ENCODE results near the gene TMEM42.

Gene TMEM42

DNA sequence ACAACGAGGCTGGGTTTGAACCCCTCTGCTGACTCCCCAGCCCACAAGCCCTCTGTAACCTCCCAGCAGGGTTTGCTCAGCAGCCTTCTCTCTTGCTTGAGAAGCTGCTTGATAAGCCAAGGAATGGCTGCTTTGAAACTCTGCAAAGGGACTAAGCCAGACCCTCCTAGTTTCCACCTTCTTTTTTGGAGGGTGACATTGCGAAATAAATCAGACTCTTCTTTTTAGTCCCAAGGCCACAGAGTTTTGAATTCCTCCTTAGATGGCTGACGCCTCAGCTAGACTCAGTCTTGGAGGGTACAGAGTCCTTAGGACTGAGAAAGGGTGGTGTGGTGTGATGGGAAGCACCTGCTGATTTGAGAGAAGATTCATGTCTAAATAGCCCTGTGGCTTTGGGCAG lies 13.9 kb downstream of the TMEM42 start:
- DNase-seq: no peak

DNA sequence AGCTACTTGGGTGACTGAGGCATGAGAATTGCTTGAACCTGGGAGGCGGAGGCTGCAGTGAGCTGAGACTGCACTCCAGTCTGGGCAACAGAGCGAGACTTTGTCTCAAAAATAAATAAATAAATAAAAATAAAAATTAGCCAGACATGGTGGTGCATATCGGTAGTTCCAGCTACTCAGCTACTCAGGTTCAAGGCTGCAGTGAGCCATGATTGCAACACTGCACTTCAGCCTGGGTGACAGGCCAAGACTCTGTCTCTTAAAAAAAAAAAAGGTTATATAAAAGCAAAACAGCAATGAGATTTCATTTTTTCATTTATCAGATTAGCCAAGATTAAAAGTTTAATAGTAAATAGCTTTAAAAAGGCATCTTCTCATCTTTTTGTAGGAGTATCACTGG lies 15.6 kb downstream of the TMEM42 start:
- DNase-seq: no peak

DNA sequence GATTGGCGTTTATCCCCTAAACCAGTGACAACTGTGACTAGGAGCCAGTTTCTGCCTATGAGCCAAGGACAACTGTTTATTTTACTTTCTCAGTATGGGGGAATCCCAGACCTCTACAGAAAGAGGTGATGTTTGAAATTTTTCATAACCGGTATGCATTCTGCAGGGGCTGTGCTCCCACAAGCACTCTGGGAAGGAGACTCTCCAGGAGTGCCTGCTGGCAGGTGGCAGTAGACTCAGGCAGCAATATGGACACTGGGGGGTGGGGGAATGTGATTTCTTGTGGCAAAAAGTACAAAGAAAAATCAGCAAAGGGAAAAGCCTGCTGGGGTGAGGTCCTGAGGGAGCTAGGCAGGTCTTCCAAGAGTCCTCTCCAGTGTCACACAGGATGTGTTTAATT lies 18.6 kb downstream of the TMEM42 start:
- DNase-seq: no peak

DNA sequence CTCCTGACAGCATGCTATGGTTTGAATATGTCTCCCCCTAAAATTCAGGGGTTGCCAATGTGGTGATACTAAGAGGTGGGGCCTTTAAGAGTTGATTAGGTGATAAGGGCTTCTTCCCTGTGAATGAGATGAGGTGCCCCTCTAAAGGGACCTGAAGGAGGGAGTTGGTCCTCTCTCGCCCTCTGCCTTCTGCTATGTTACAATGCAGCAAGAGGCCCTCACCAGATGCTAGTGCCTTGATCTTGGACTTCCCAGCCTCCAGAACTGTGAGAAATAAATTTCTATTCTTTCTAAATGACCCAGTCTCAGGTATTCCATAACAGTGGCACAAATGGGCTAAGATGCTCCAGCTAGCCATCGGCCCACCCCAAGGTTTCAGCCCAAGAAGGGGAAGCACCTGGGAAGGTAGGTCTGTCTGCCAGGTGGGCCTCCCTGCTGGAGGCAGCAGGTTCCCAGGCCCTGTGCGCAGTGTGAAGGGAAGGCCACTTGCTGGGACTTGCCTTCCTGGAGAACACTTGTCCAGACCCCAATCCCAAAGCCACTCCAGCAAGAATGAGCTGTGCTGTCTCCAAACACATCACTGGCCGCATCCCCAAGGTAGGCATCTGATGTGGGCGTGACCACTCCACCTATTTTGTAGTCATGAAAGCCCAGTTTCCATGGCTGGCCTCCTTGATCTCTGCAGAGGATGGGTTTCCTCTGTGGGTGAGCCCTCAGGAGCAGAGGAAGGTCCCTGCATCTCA lies 21.7 kb downstream of the TMEM42 start:
- no peak for DNase-seq

DNA sequence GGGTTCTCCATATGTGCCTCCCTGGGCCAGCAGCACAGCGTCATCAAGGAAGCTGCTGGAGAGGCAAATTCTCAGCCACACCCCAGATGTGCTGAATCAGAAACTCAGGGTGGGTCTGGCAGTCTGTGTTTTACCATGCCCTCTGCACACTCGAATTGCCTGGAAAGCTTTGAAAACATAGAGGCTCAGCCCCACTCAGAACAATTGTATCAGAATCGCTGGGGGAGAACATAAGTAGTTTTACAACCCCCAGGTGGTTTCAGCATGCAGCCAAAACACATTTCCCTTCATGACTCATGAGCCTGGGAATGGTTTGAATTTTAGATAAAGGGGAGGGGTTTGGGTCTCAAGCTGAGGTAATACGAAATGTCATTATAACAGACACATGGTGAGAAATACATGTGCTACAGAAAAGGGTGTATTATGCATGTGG lies 22.3 kb downstream of the TMEM42 start:
- no peak for DNase-seq

DNA sequence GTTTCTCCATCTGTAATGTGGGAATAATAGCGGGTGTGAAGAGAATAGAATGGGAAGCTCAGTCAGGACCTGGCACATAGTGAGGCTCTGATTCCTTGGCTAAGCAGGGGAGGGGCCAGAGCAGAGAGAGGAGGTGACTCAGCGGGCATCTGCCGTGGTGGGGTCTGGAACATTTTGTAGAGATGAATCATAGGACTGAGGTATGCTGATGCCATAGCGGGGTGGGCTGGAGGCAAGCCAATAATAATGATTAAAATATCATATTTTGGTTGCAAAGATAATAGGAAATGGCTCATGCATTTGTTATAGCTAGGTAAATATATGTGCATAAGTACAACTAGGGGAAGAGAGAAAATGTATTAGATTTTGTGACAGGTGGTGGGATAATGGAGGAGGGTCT lies 23.9 kb downstream of the TMEM42 start:
- no peak for DNase-seq

DNA sequence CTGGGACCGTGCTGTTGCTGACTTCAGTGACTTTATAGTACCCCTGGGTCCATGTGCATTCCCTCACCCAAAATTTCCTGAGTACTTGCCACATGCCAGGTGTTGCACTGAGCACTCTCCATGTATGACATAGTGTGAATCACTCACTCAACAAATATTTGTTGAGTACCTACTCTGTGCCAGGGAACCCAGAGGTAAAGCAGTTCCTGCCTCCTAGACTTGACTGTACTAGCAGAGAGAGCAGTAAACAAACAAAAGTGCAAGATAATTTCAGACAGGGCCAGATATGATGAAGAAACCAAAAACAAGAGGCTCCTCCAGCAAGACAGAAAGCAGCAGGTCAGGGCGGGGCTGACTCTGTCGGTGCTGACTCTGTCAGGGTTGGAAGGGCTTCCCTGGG lies 24.8 kb downstream of the TMEM42 start:
- DNase-seq: no peak

DNA sequence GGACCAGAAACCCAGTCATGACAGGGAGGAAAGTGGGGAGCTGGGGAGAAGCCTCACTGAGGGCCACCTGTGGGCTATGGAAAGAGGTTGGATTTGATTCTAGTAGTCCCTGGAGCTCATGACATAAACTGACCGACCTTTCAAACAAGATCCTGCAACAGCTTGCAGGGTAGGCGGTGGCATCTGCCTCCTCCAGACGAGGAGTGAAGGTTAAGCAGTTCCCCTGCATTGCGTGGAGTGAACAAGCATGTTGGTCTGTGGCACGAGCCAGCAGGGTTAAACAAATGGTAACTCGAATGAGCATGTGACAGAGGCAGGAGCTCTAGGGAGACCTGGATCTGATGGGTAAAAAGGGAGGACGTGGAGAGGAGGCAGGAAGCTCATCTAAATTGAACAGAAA lies 25.4 kb downstream of the TMEM42 start:
- no peak for DNase-seq

DNA sequence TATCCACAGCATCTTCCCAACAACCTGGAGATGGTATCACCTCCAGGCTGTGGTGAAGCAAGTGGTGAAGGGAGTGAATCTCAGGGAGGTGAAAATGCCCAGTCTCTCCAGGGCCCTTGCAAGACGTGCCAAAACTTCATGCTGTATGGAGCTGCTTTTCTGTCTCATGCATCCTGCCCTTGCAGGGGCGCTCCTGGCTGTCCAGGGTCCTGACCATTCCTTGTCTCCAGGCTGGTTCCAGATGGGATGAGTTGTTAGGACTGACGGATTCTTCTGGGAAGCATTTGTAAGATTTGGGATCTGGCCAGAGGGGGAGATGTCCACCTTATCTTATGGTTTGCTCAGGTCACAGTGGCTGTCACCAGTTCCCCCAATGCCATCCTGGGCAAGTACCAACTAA lies 28.5 kb downstream of the TMEM42 start:
- DNase-seq: no peak

DNA sequence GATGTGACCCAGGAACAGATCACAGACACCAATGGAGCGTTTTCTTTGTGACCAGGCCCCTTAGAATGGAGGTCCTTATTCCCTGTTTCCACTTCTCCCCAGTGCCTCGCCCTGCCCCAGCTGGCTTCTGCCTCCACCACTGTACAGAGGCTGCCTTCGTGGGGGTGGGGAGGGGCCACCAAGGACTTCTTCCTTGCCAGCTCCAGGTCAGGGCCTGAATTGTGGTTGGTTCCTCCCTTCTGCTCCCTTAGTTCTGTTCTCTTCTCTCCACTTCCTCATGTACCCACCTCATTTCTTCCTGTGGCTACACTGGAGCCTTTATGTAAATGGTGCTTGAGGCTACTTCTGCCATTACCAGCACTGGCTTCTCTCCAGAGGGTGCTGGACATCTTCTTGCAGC lies 29.1 kb downstream of the TMEM42 start:
- DNase-seq: no peak

DNA sequence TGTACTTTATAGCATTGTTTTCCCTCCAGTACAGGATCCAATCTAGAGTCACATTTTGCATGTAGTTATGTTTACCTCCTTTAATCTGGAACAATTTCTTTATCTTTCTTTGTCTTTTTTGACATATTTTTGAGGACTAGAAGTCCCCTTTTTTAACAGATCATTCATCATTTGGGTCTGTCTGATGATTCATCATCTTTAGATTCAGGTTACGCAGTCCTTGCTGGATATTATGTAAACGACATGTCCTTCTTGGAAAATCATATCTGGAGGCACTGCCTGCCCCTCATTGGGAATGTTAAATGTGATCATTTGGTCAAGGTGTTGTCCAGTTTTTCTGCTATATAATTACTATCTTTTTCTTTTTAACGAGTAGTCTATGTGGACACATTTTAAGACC lies 31.0 kb downstream of the TMEM42 start:
- DNase-seq: no peak

DNA sequence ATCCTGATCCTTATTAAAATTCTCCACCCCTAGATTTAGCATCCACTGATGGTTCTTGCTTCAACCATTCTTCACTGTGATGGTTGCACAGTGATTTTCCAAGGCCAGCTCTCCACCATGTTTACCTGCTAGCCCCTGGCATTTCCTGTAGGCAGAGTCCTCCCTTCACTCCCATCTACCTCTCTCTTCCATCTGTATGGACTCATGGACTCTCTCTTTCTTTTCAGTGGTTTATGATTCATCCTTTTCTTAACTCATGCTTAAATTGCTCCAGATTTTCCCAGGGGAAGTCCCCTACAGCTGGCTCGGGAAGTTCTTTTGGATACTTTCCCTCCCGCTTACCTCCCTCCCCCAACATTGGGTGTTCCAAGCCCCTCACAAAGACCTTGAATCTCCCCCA lies 31.4 kb downstream of the TMEM42 start:
- DNase-seq: no peak

DNA sequence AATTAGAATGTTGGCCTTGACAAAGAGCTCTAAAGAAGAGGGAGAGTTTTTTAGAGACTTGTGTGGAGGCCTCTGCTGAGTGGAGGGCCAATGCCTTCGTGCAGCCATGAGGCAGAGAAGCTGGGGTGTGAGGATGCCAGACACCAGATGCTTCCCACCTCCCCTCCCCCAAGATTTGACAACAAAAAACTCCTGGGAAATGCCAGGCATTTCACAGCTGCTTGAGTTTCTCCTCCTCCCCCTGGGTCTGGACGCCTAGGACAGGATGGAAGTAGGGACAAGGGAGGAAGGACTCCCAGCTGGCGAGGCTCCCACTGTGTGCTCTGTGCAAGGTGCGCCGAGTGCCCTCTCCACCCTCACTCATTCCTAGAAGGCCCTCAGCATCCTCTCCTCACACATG lies 32.8 kb downstream of the TMEM42 start:
- DNase-seq: no peak

DNA sequence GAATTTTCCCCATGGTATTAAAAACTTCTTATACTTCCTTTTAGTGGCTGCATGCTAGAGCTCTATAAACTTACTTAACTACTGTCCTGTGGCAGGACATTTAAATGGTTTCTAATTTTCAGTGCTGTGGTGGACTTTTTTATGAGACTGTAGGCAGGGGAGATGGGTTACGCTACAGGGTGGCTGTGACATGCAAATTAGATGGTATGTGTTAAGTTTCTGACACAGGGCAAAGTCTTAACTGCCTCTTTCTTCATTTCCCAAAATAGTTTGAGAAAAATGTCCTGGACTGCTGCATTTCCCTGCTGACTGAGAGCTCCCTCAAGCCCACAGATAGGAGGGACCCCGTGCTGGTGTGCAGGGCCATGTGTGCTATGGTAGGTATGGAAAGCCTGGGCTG lies 34.7 kb downstream of the TMEM42 start:
- no peak for DNase-seq

DNA sequence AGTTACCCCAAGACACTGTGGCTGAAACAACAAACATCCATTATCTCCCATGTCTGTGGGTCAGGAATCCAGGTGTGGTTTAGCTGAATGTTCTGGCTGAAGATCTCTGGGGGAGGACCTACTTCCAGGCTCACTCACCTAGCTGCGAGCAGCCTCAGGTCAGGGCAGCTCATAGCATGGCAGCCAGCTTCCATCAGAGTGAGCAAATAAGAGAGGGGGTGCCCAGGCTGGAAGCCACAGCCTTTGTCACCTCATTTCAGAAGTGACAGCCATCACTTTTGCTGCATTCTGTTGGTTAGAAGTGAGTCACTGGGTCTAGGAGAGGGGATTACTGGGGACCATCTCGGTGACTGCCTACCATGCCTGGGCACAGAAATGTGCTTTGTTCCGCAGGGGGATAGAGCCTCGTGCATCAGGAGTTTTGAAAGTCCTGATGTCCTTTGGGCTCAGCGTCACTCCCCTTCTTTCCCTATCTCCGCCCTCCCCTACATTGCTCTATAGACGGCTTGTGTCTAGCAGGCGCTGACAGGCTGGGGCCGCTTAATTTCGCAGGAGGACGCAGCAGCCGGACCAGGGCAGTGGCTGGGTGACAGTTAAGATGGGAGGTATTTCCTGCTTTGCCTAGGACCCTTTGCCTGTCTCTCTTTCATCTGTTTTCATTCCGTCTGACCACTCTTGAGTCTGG lies 38.1 kb downstream of the TMEM42 start:
- DNase-seq: no peak

DNA sequence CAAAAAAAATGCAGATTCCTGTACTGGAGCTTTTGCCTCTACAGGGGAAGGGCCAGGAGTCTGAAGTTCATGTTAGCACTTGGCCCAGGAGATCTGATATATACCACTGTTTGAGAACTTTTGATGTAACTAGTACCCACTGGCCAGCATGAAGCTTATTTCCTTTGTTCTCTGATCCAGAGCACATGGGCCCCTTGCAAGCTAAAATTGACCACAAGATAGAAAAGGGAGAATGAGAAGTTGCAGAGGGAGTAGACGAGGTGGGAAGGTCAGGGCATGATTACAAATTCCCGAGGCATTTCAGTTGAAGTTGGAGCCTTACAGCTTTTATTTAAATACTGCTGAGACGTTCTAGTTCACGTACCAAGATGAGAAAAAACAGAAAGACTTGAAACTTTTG lies 40.9 kb downstream of the TMEM42 start:
- no peak for DNase-seq

DNA sequence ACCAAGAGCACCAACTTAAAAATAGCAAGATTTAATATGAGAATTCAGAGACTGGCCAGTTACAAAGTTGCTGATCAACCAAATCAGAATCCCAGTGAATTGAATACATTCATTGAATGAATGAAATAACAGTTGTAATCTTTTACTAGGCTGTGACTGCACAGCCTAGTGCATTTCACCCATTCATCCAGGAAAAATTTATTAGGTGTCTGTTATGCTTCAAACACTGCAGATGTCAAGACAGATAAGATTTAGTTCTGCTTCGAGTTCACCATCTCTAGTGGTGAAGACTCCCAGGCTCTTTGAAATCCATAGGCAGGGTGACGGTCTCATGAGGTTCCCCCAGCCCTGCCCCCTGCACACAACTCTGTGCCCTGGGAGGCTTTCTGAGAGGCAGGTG lies 41.6 kb downstream of the TMEM42 start:
- no peak for DNase-seq

DNA sequence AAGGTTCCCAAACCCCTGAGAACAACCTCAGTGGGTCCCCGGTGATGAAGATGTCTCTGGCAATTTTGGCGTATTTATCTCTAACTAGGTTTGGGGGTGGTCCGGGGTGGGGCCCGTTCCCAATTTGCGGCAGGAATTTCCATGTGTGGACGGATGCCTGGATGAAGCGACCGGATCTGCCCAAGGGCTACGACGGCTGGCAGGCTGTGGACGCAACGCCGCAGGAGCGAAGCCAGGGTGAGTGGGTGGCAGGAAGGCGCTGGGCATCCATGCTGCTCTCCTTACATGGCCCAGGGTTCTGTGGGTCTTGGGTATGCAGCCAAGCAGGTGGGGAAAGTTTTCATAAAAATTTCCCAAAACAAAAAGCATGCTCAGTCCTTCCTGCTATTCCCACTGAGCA lies 42.0 kb downstream of the TMEM42 start:
- no peak for DNase-seq

DNA sequence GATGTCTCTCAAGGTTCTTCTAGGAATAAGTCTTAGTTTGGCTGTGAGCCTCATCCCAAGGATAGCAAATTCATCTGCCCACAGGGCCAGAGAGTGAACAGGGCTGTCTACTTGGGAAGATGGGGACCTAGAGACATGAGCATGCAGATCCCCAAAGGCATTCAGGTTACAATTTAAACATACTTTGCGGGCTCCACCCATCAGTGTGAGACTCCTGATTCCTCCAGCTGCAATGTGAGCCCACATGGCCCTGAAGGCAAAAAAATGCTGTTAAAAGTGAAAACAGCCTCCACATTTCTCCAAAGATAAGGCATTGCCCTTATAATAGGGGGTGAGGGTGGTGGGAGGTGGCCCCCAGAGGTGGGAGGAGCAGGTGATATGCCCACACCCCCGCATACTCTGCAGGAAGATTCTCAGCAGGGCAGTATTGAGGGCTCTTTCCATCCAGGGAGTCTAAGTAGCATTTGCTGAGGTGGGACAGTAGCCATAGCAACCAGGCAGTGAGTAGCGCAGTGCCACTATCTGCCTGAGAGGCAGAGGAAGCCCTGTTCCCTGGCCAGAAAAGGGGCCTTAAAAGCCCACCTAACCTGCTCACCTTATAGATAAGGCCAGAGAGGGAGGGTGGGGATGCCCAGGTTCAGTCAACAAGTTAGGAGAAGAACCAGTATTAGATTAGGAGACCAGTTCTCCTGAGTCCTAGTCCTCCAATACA lies 43.9 kb downstream of the TMEM42 start:
- DNase-seq: no peak

DNA sequence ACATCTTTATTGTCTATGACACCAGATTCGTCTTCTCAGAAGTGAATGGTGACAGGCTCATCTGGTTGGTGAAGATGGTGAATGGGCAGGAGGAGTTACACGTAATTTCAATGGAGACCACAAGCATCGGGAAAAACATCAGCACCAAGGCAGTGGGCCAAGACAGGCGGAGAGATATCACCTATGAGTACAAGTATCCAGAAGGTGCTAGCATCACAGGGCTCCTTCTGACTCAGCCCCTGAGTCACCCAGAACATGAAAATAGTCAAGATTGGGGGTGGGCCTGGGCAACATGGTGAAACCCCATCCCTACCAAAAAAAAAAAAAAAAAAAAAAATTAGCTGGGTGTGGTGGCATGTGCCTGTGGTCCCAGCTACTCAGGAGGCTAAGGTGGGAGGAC lies 45.3 kb downstream of the TMEM42 start:
- no peak for DNase-seq

DNA sequence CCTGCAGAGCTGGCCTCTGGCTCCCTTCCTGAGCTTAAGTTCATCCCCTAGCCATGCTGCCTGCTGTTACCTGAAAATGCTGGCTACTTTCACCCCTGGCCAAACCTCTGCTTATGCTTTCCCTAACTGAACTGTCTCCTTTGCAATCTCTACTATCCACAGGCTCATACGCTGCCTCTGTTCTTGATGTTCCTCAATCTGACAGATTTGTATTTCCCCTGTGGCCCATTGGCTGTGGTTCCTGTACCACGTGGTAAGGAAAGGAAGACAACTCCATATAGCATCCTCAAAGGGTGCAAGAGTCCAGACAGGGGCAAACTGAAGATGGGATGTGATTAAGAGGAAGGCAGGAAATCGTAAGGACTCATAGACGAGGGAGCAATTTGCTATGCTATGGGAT lies 45.9 kb downstream of the TMEM42 start:
- DNase-seq: no peak

DNA sequence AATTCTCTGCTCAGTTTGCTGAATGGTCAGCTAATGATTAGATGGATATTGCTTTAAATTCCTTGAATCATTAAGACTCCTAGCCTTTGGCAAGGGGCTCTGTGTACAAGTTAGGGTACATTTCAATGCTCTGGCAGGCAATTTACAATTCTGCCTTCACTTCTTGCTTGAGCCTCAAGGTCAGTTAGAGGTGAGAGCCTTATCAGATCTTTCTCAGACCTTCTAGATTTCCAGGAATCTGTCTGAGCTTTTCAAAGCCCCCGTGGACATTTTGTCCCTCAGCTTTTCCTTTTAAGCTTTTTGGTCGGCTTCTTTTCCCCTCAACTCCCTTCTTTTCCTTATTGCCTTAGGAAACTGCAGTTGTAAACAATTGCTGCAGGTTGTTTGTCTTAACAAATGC lies 47.4 kb downstream of the TMEM42 start:
- no peak for DNase-seq

DNA sequence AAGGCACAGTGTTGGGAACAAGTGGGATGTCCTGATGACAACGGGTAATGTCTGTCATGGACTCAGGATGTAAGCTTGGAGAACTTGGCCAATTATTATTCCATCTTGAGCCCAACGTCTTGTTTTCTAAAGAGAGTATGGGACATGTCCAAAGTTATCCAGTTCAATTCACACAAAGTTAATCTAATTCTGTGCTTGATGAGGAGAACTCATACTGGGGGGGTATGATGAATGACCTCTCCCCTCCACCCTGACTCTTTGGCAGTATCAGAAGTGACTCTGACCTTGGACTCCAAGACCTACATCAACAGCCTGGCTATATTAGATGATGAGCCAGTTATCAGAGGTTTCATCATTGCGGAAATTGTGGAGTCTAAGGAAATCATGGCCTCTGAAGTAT lies 49.0 kb downstream of the TMEM42 start:
- DNase-seq: no peak

DNA sequence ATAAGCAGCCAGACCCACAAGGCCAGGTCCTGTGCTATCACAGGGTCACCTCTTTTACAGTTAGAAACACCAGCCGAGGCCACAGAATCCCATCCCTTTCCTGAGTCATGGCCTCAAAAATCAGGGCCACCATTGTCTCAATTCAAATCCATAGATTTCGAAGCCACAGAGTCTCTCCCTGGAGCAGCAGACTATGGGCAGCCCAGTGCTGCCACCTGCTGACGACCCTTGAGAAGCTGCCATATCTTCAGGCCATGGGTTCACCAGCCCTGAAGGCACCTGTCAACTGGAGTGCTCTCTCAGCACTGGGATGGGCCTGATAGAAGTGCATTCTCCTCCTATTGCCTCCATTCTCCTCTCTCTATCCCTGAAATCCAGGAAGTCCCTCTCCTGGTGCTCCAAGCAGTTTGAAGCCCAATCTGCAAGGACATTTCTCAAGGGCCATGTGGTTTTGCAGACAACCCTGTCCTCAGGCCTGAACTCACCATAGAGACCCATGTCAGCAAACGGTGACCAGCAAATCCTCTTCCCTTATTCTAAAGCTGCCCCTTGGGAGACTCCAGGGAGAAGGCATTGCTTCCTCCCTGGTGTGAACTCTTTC lies 52.3 kb downstream of the TMEM42 start:
- DNase-seq: no peak

Data from activated gamma-delta T cell (primary cell).